H54 (cell line): ENCODE data around the gene SERTAD3.

Experiments used
- DNase-seq: peaks from one replicate; pipeline ENCODE4 v3.0.0; 2011; ENCODE audit warnings: low spot score, mixed read lengths; ENCODE audit not compliant: insufficient read length
- FAIRE-seq: peaks from 3 replicates; lab custom pipeline; 2011; peaks lifted over from hg19 to GRCh38; lab: Jason Lieb, UNC
- POLR2A ChIP-seq: IDR thresholded peaks from 2 replicates; pipeline ENCODE4 v1.6.1; 2011; ENCODE audit warnings: low read depth, mild to moderate bottlenecking, low read length

Gene SERTAD3

DNA sequence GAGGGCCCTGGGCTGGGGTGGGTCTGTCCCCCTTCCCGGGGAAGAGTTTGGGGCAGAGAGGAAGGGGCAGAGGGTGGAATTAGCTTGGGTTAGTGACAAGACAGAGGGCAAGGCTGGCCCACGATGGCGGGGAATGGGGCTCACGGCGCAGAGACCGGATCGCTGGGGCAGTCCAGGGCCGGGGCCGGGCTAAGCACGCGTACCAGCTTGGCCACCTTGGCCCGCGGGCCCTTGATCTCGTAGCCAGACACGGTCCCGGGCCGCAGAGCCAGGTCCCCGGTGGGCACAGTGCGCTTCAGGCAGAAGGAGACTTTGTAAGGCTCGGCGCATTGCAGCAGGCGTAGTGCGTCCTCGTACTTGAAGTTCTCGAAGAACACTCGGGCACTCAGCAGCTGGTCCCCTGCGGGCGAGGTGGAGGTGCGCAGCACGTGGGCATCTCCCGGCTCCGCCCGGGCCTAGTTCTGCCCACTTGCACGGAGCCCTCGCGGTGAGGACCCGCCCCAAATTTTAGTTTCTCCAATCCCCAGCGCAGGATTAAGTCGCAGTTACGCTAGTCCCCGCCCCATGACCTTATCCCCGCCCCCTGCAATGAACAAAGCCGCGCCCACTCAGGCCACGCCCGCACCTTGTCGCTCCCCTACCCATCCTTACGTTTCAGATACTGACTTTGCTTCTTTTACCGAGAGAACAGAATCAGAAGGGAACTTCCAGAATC, 45.6 kb downstream of the SERTAD3 start:
- no peak for TF ChIP-seq POLR2A
- FAIRE-seq, result no peak
- no peak for DNase-seq

DNA sequence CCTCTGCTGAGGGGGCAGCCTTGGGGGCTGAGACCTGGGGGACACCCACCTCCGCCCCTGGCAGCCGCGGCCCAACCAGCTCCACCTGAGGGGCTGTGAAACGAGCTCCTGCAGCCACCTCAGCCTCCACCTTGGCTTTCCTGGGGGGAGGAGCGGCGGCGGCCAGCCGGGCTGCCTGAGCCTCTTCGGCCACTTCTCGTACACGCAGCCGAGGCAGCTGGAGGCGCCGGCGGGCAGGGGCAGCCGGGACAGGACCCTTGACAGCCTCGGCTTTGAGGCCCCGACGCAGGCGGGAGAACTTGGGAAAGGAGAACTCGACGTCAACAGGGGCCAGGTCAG, 46.6 kb downstream of the SERTAD3 start:
- DNase-seq (no peak), FAIRE-seq (no peak)
- no peak for TF ChIP-seq POLR2A

DNA sequence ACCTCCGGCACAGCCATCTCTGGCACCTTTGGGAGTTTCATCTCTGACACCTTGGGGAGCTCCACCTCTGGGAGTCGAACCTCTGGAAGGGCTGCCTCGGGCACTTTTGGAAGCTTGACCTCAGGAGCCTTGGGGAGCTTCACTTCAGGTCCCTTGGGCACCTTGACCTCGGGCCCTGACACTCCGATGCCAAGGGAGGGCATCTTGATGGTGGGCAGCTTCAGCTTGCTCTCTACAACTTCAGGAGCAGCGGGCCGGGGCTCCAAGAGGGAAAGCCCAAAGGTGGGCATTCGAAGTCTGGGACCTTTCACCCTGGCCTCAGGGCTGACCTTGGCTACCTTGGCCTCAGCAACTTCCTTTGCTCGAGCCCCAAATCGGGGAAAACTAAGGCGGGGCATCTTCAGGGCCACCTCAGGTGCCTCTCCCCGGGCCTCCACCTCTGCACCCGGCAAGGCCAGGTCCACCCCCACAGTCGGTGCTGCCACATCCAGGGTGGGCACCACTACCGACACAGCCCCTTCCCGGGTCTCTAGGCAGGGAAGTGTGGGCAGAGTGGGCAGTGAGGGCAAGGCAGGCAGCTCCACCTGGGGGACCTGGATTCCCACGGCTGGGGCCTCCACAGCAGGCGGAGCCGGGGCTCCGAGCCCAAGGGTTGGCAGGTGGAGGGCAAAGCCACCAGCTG, 47.1 kb downstream of the SERTAD3 start:
- no peak for FAIRE-seq
- no peak for TF ChIP-seq POLR2A
- DNase-seq, result no peak

DNA sequence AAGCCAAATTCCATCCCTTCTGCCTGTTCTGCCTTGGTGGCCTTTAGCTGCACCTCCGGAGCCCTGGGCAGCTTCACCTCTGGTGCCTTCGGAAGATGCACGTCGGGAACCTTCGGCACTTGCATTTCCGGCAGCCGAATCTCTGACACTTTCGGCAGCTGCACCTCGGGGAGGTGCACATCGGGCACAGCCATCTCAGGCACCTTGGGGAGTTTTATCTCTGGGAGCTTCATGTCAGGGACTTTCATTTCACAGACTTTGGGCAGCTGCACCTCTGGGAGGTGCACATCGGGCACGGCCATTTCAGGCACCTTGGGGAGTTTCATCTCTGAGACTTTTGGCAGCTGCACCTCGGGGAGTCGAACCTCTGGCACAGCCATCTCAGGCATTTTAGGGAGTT, 48.2 kb downstream of the SERTAD3 start:
- FAIRE-seq (no peak), DNase-seq (no peak)
- TF ChIP-seq POLR2A, result no peak

DNA sequence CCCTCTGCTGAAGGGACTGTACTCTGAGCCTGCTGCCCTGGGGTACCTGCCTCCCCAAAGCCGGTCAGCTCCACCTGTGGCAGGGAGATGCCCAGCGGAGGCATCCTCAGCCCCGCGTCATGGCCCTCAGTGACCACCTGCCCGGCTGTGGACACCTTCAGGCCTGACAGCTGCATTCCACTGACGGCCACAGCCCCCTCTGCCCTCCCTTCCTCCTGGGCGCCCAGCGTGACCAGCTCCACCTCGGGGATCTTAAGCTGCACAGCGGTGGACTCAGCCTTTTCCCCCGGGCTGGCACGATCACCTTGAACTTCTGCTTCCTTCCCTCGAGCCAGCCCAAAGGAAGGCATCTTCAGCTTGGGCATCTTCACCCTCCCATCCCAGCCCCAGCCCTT, 49.3 kb downstream of the SERTAD3 start:
- no peak for TF ChIP-seq POLR2A
- no peak for DNase-seq
- FAIRE-seq, result no peak

DNA sequence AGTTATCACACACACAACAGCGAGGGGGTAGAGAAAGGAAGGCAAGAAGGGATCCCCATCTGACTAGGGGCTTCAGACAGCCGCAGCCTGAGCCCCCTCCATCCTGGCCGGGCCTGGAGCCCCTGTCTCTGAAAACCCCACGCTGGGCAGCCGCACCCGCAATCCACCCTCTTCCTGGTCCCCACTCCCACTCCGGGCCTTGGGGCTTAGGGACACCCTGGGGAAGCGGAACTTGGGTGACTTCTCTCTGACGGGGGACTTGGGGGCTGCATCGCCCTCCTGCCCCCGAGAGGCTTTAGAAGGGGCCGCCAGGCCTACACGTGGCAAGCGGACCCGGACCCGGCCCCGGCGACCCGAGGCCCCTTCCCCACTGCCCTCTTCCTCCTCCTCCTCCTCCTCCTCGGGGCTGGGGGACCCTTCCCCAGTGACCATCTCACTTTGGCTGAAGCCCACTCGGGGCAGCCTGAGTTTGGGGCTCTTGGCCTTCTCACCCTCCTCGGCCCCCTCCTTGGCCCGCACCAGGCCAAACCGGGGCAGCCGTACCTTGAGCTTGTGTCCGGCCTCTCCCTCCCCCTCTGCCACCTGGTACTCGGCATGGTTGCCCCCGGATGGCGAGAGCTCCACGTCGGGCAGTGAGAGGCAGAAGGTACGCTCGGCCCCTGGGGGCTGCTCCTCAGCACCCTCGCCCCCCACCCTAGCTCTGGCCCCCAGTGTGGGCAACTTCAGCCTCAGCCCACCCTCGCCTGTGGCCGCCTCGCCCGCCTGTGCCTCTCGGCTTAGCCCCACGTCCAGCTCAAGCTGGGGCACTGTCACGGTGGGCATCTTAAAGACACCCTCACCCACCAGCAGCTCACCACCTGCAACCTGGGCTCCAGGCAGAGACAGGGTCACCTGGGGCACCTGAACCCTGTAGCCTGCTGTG, 50.0 kb downstream of the SERTAD3 start:
- FAIRE-seq (no peak), DNase-seq (no peak)
- no peak for TF ChIP-seq POLR2A

DNA sequence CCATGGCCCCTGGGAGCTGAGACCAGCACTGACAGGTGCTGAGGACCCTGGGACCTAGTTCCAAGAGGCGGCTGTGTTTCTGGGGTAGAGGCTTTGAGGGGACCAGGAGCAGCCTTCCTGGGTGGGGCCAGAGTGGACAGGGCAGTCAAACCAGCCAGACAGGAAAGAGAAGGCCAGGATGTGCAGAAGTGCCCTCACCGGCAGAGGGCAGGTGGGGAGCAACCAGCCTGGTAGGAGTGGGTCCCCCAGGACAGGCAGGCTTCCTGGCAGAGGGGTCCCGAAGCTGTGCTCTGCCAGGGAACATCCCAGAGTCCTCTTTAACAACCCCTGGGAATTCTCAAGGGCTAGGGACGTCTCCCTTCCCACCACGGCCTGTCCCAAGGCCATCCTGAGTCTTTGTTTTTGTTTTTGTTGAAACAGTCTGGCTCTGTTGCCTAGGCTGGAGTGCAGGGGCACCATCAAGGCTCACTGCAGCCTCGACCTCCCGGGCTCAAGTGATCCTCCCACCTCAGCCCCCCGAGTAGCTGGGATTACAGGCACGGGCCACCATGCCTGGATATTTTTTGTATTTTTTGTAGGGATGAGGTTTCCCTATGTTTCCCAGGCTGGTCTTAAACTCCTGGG, 51.1 kb downstream of the SERTAD3 start:
- FAIRE-seq (no peak), DNase-seq (no peak)
- no peak for TF ChIP-seq POLR2A

DNA sequence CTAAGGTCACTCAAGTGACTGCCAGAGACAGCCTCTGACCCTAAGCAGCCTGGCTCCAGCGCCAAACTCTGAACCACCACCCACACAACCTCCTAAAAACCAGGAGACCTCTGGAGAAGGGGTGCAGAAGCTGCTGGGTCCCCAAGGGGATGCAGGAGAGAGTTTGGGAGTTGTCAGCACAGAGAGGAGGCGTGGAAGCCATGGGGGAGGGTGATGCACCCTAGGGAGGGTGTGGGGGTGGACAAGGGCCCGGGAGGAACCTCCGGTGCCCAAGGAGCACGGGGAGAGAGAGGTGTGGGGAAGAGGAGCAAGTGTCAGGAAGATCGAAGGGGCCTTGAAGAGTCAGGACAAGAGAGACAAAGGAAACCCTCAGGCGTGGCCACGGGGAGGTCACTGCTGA, 52.0 kb downstream of the SERTAD3 start:
- no peak for FAIRE-seq
- no peak for TF ChIP-seq POLR2A

More for the DNA sequence above, 52.0 kb downstream of the SERTAD3 start:
- DNase-seq, result no peak
